ENCODE measurements around the gene RPS27.

The RPS27 gene
- total RNA-seq, result 1,748 to 2,389 (median 2,193) reads per million in 3 donors

- Histone ChIP-seq H3K36me3 (ENCODE audit: control insufficient read depth, insufficient read depth, low read length) (peaks cover 28% of the 10 kb centered on the region), H3K4me3 (ENCODE audit: insufficient read depth, low read depth, low read length, poor library complexity, severe bottlenecking) (peak within 1 kb of the TSS; percentile 95), H3K9me3 (ENCODE audit: control insufficient read depth, low read length) (no peaks in the 10 kb centered on the region), H3K4me1 (ENCODE audit: control insufficient read depth, insufficient read depth, low read length, poor library complexity, severe bottlenecking) (peaks cover 22% of the 10 kb centered on the region), H3K27me3 (replicated peaks; ENCODE audit: control insufficient read depth, insufficient read depth, low read length, poor library complexity, severe bottlenecking) (no peaks in the 10 kb centered on the region), H3K27ac (ENCODE audit: insufficient read depth, low read length, poor library complexity, severe bottlenecking) (peak within 1 kb of the TSS; percentile 98)
- peak; percentile 81 to 88 (median 85) for DNase-seq
Measured at GRCh38 chr1:153990468-153991150, at the start of gene RPS27. RPS27 (plus strand) TSS chr1:153990762; CDS start chr1:153990797, 35 bp downstream.

DNA sequence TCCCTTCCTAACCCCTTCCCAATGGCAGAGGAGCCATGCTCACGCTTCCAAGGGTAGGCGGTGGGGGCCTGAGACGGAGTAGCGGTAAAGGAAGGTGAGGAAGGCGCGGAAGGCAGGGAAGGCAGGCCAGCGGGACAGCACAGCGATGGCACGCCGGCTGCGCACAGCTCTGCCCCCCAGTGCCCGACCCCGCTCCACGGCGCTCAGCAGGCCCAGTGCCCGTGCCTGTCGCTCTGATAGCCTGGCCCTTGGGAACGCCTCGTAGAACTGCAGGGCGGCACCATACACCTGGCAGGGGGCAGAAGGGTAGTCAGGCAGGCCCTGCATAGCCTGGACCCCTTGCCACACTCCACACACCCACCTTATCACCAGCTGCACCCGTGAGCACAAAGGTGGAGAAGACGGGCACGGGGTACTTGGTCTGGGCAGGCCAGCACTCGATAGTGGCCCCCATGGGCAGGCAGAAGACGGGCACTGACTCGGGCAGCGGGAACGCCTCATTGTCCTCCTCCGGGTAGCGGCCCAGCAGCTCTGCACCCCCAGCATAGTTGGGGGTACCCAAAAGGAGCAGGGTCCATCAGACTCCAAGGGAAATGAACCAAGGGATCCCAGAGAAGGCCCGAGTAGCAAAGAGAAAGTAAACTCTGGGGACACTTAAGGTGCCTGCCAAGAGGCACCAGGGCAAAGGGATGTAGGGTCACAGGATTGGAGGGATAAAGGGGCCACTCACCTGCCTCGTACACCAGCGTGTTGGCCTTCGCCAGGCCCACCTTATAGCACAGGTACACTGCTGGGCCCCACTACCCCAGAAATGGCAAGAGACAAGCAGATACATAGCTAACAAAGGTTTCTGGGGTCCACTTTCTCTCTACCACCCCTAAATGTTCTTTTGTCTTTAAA lies 48.5 kb upstream of the RPS27 start:
- H3K4me1 ChIP-seq (ENCODE audit: control insufficient read depth, insufficient read depth, low read length, poor library complexity, severe bottlenecking), result peaks cover 25% of the 10 kb centered on the region
- H3K27me3 ChIP-seq (replicated peaks; ENCODE audit: control insufficient read depth, insufficient read depth, low read length, poor library complexity, severe bottlenecking), result no peaks in the 10 kb centered on the region
- no peak overlapping the region for H3K27ac ChIP-seq (ENCODE audit: insufficient read depth, low read length, poor library complexity, severe bottlenecking)
- H3K36me3 ChIP-seq (ENCODE audit: control insufficient read depth, insufficient read depth, low read length), result peaks cover 55% of the 10 kb centered on the region
- no peak overlapping the region for H3K4me3 ChIP-seq (ENCODE audit: insufficient read depth, low read depth, low read length, poor library complexity, severe bottlenecking)
- H3K9me3 ChIP-seq (ENCODE audit: control insufficient read depth, low read length), result no peaks in the 10 kb centered on the region
- DNase-seq, result no peak

GRCh38 chr1:153942766-153943549 lies 47.6 kb upstream of the RPS27 start:
- Histone ChIP-seq H3K27me3 (replicated peaks; ENCODE audit: control insufficient read depth, insufficient read depth, low read length, poor library complexity, severe bottlenecking) (no peaks in the 10 kb centered on the region), H3K4me1 (ENCODE audit: control insufficient read depth, insufficient read depth, low read length, poor library complexity, severe bottlenecking) (peaks cover 25% of the 10 kb centered on the region), H3K36me3 (ENCODE audit: control insufficient read depth, insufficient read depth, low read length) (peaks cover 50% of the 10 kb centered on the region), H3K27ac (ENCODE audit: insufficient read depth, low read length, poor library complexity, severe bottlenecking) (peak overlapping the region; percentile 27), H3K9me3 (ENCODE audit: control insufficient read depth, low read length) (no peaks in the 10 kb centered on the region), H3K4me3 (ENCODE audit: insufficient read depth, low read depth, low read length, poor library complexity, severe bottlenecking) (no peak overlapping the region)
- DNase-seq, result no peak

- Histone ChIP-seq H3K4me1 (ENCODE audit: control insufficient read depth, insufficient read depth, low read length, poor library complexity, severe bottlenecking) (peaks cover 25% of the 10 kb centered on the region), H3K36me3 (ENCODE audit: control insufficient read depth, insufficient read depth, low read length) (peaks cover 56% of the 10 kb centered on the region), H3K9me3 (ENCODE audit: control insufficient read depth, low read length) (no peaks in the 10 kb centered on the region), H3K27me3 (replicated peaks; ENCODE audit: control insufficient read depth, insufficient read depth, low read length, poor library complexity, severe bottlenecking) (no peaks in the 10 kb centered on the region), H3K4me3 (ENCODE audit: insufficient read depth, low read depth, low read length, poor library complexity, severe bottlenecking) (peak overlapping the region; percentile 79), H3K27ac (ENCODE audit: insufficient read depth, low read length, poor library complexity, severe bottlenecking) (peak overlapping the region; percentile 77)
- no peak for DNase-seq
Measured at GRCh38 chr1:153944005-153944826, 46.3 kb upstream of the RPS27 start.

- DNase-seq, result no peak
- no peaks in the 10 kb centered on the region for H3K9me3 ChIP-seq (ENCODE audit: control insufficient read depth, low read length)
- H3K4me3 ChIP-seq (ENCODE audit: insufficient read depth, low read depth, low read length, poor library complexity, severe bottlenecking), result peak overlapping the region; percentile 79
- H3K27me3 ChIP-seq (replicated peaks; ENCODE audit: control insufficient read depth, insufficient read depth, low read length, poor library complexity, severe bottlenecking), result no peaks in the 10 kb centered on the region
- H3K36me3 ChIP-seq (ENCODE audit: control insufficient read depth, insufficient read depth, low read length), result peaks cover 52% of the 10 kb centered on the region
- H3K4me1 ChIP-seq (ENCODE audit: control insufficient read depth, insufficient read depth, low read length, poor library complexity, severe bottlenecking), result peaks cover 25% of the 10 kb centered on the region
- peak overlapping the region; percentile 77 for H3K27ac ChIP-seq (ENCODE audit: insufficient read depth, low read length, poor library complexity, severe bottlenecking)
Measured at GRCh38 chr1:153944827-153945117, 45.8 kb upstream of the RPS27 start.

DNA sequence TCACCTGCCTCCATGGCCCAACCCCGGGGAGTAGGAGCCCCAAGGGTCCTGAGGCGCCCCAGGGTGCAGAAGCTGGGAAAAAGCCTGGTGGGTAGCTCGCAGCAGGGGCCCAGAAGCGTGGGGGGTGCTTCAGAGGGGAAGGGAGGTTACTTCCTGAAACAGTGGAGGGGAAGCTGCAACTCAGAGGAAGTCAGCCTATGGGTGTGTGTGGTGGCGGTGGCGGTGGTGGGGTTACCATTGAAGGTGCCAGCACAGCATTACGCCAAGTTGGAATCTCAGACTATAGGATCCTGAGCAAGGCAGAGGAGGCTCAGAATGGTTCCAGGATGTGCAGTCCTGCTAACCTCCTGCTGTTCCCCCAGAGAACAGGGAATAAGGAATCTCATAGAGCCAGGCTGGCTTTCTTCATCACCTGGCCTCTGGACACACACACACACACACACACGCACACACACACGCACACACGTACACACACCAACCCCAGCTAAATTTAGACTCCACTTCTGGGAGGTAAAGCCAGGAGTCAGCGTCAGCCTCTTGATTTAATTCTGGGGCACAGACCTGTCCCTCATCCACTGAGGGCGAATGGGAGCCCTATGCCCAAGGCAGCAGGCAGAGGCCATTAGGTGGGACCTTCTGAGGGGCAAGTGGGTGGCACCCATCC lies 45.3 kb upstream of the RPS27 start:
- no peaks in the 10 kb centered on the region for H3K9me3 ChIP-seq (ENCODE audit: control insufficient read depth, low read length)
- H3K4me1 ChIP-seq (ENCODE audit: control insufficient read depth, insufficient read depth, low read length, poor library complexity, severe bottlenecking), result peaks cover 25% of the 10 kb centered on the region
- peak overlapping the region; percentile 79 for H3K4me3 ChIP-seq (ENCODE audit: insufficient read depth, low read depth, low read length, poor library complexity, severe bottlenecking)
- H3K27me3 ChIP-seq (replicated peaks; ENCODE audit: control insufficient read depth, insufficient read depth, low read length, poor library complexity, severe bottlenecking), result no peaks in the 10 kb centered on the region
- peak overlapping the region; percentile 77 for H3K27ac ChIP-seq (ENCODE audit: insufficient read depth, low read length, poor library complexity, severe bottlenecking)
- DNase-seq, result peak; percentile 73 to 77 (median 75)
- H3K36me3 ChIP-seq (ENCODE audit: control insufficient read depth, insufficient read depth, low read length), result peaks cover 52% of the 10 kb centered on the region

DNA sequence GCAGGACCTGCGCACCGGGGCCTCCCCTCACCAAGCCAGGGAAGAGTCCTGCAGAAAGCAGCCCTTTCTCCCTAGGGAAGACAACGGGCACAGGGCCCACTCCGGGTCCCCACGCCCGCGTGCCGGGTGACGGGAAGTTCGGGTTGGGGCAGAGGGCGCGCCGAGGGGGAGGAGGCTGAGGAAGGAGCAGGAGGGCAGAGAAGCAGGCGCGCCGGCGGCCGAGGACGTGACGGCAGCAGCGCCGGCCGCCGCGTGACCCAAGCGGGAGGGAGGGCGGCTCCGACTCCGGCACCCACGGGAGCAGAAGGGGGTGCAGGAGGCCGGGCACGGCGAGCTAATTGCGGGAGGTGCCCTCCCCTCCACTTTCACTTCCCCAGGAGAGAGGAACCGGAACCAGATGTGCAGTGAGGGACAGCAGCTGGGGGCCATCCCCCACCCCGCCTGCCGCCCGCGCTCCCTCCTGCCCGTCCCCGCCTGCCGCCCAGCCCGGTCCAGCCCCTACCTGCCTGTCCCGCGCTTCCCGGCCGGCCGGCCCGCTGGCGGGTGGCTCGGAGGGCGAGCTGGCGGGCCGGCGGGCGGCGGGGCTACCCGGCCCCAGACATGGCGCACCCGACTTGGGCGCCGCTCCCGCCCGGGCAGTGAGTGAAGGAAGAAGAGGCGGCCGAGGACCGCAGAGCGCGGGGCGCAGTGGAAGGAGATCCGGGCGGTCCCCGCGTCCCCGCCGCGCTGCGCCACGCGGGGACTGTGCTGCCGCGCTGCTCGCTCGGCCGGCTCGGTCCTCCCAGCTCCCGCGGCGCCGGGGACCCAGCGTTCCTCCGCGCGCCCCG lies 44.6 kb upstream of the RPS27 start:
- peaks cover 52% of the 10 kb centered on the region for H3K36me3 ChIP-seq (ENCODE audit: control insufficient read depth, insufficient read depth, low read length)
- H3K4me1 ChIP-seq (ENCODE audit: control insufficient read depth, insufficient read depth, low read length, poor library complexity, severe bottlenecking), result peaks cover 25% of the 10 kb centered on the region
- H3K4me3 ChIP-seq (ENCODE audit: insufficient read depth, low read depth, low read length, poor library complexity, severe bottlenecking), result peak overlapping the region; percentile 79
- no peaks in the 10 kb centered on the region for H3K9me3 ChIP-seq (ENCODE audit: control insufficient read depth, low read length)
- peak overlapping the region; percentile 77 for H3K27ac ChIP-seq (ENCODE audit: insufficient read depth, low read length, poor library complexity, severe bottlenecking)
- peak; percentile 72 for DNase-seq
- no peaks in the 10 kb centered on the region for H3K27me3 ChIP-seq (replicated peaks; ENCODE audit: control insufficient read depth, insufficient read depth, low read length, poor library complexity, severe bottlenecking)

DNA sequence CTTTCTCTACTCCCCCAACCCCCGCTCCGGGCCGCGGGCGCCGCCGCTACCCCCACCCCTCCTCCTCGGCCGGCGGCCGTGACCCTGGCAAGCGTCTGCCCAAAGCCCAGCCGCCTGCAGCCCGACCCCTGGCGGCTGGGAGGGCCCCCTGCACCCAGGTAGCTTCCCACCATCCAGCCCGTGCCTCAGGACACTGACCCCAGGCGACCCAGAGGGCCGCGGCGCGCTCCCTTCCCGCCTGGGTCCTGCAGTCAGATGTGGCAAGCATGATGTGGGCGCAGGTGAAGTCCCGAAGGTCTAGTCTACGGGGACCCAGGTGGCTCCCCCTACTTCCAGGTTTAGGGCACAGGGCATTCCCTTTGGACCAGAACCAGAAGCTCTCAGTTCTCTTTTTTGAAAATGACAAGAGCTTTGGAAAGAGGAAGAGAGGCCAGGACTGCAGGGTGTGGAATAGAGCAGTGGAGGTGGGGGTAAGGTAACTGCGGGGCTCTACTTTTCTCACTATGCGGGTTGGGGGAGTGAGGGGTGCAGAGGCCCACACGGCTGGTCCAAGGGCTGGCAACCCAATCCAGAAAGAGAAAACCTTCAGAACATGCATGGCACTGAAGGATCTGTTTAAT lies 43.8 kb upstream of the RPS27 start, which contains the start of gene DENND4B:
Gene DENND4B (minus strand): TSS at position 97 of the 620 bp plus-strand sequence. CDS start 2,344 bp downstream, outside the sequence.
- Histone ChIP-seq H3K9me3 (ENCODE audit: control insufficient read depth, low read length) (no peaks in the 10 kb centered on the region), H3K36me3 (ENCODE audit: control insufficient read depth, insufficient read depth, low read length) (peaks cover 52% of the 10 kb centered on the region), H3K27me3 (replicated peaks; ENCODE audit: control insufficient read depth, insufficient read depth, low read length, poor library complexity, severe bottlenecking) (no peaks in the 10 kb centered on the region), H3K27ac (ENCODE audit: insufficient read depth, low read length, poor library complexity, severe bottlenecking) (peak within 1 kb of the TSS; percentile 77), H3K4me1 (ENCODE audit: control insufficient read depth, insufficient read depth, low read length, poor library complexity, severe bottlenecking) (peaks cover 25% of the 10 kb centered on the region), H3K4me3 (ENCODE audit: insufficient read depth, low read depth, low read length, poor library complexity, severe bottlenecking) (peak within 1 kb of the TSS; percentile 79)
- DNase-seq, result peak; percentile 55 to 63 (median 58)
